WTC11 (cell line): Measurements from ENCODE around the gene RAB3GAP1. TPM values are rescaled to one million over a fixed set of nuclear protein-coding genes. Genes with fewer than 3 reads are reported as not detected.

ENCODE experiments used
- ATAC-seq: fragments of 200-7000 bp; cut with Tn5 transposase; 2 replicates; pipeline ENCODE4 v1.10.0; 2021; ENCODE audit warnings: mild to moderate bottlenecking, moderate library complexity
- CTCF ChIA-PET: fragments of 300-600 bp; sonication (Branson Sonifier 250); formaldehyde crosslinking; loops from one replicate; lab custom pipeline; 2021; ENCODE audit warnings: antibody characterized with exemption; lab: Charles Lee
- POLR2A ChIA-PET: fragments of 350-600 bp; sonication (Branson Sonifier 250); formaldehyde crosslinking; loops from one replicate; lab custom pipeline; 2021; ENCODE audit warnings: antibody characterized with exemption; lab: Charles Lee
- DNase-seq: peaks from one replicate; pipeline ENCODE4 v3.0.0; 2021; ENCODE audit warnings: low spot score
- H3K27ac Mint-ChIP-seq: 2 replicates; pipeline ENCODE4 v1.8.0; 2021; ENCODE audit warnings: mixed read lengths
- H3K27me3 Mint-ChIP-seq: 2 replicates; pipeline ENCODE4 v1.8.0; 2021; ENCODE audit warnings: low read depth, mild to moderate bottlenecking, moderate library complexity, mixed read lengths
- H3K36me3 Mint-ChIP-seq: 2 replicates; pipeline ENCODE4 v1.8.0; 2021; ENCODE audit warnings: mixed read lengths
- H3K4me1 Mint-ChIP-seq: 2 replicates; pipeline ENCODE4 v1.8.0; 2022; ENCODE audit warnings: mixed read lengths
- H3K4me3 Mint-ChIP-seq: 2 replicates; pipeline ENCODE4 v1.8.0; 2021; ENCODE audit warnings: mild to moderate bottlenecking, moderate library complexity, mixed read lengths
- H3K9me3 Mint-ChIP-seq: 2 replicates; pipeline ENCODE4 v1.8.0; 2021; ENCODE audit warnings: mixed read lengths
- ARID4B ChIP-seq: sonication (generic); formaldehyde crosslinking; IDR thresholded peaks from 2 replicates; pipeline ENCODE4 v1.8.0; 2023; ENCODE audit warnings: missing genetic modification reagents, mild to moderate bottlenecking, borderline replicate concordance
- ATF3 ChIP-seq: sonication (generic); formaldehyde crosslinking; conservative IDR thresholded peaks from 2 replicates; pipeline ENCODE4 v1.8.1; 2022; ENCODE audit warnings: mild to moderate bottlenecking, missing genetic modification reagents
- CTCF ChIP-seq: fragments of 200-600 bp; IDR thresholded peaks from 2 replicates; pipeline ENCODE4 v1.8.0; 2022; ENCODE audit warnings: antibody characterized with exemption
- FOXK1 ChIP-seq: sonication (generic); formaldehyde crosslinking; IDR thresholded peaks from 2 replicates; pipeline ENCODE4 v1.8.0; 2022; ENCODE audit warnings: mild to moderate bottlenecking, moderate library complexity, missing genetic modification reagents
- FOXP4 ChIP-seq: sonication (generic); formaldehyde crosslinking; IDR thresholded peaks from 2 replicates; pipeline ENCODE4 v1.8.0; 2022; ENCODE audit warnings: mild to moderate bottlenecking, missing genetic modification reagents
- GABPB1 ChIP-seq: sonication (generic); formaldehyde crosslinking; IDR thresholded peaks from 2 replicates; pipeline ENCODE4 v1.8.1; 2023; ENCODE audit warnings: mild to moderate bottlenecking, missing genetic modification reagents
- GRHL2 ChIP-seq: fragments of 250-450 bp; sonication (Bioruptor Pico); IDR thresholded peaks from 2 replicates; pipeline ENCODE4 v1.8.0; 2022; ENCODE audit warnings: mild to moderate bottlenecking, moderate library complexity; ENCODE audit not compliant: insufficient replicate concordance, severe bottlenecking
- IRF2 ChIP-seq: sonication (generic); formaldehyde crosslinking; IDR thresholded peaks from 2 replicates; pipeline ENCODE4 v1.8.0; 2022; ENCODE audit warnings: low read depth, missing genetic modification reagents, borderline replicate concordance
- MLX ChIP-seq: sonication (generic); formaldehyde crosslinking; IDR thresholded peaks from 2 replicates; pipeline ENCODE4 v1.8.1; 2023; ENCODE audit warnings: mild to moderate bottlenecking, missing genetic modification reagents, moderate library complexity
- NFYB ChIP-seq: sonication (generic); formaldehyde crosslinking; conservative IDR thresholded peaks from 2 replicates; pipeline ENCODE4 v1.8.0; 2022; ENCODE audit warnings: low read depth, missing genetic modification reagents
- PRDM15 ChIP-seq: sonication (generic); formaldehyde crosslinking; IDR thresholded peaks from 2 replicates; pipeline ENCODE4 v1.8.0; 2022; ENCODE audit warnings: missing genetic modification reagents
- ZNF138 ChIP-seq: sonication (generic); formaldehyde crosslinking; conservative IDR thresholded peaks from 2 replicates; pipeline ENCODE4 v1.8.1; 2022; ENCODE audit warnings: mild to moderate bottlenecking, moderate library complexity, missing genetic modification reagents
- ZNF416 ChIP-seq: fragments of 250-450 bp; sonication (Bioruptor Pico); IDR thresholded peaks from 2 replicates; pipeline ENCODE4 v1.9.0; 2021; ENCODE audit warnings: mild to moderate bottlenecking, inconsistent platforms
- ZNF512 ChIP-seq: sonication (generic); formaldehyde crosslinking; IDR thresholded peaks from 2 replicates; pipeline ENCODE4 v1.8.1; 2022; ENCODE audit warnings: missing genetic modification reagents, borderline replicate concordance
- total RNA-seq: library from RNA; stranded (reverse); gene quantifications from 3 replicates; pipeline ENCODE4 v1.2.3, GENCODE V29; 2021

RAB3GAP1 gene
- total RNA-seq, 1 experiment from 2014 or later: 27.6 TPM

GRCh38 chr2:135149251-135149650 is 97.2 kb downstream of the RAB3GAP1 start (continued):
- no peak for TF ChIP-seq PRDM15 (CRISPR knock-in tag)

- Mint-ChIP-seq H3K27me3 (no peaks in the 10 kb centered on the region), H3K36me3 (peaks cover 26% of the 10 kb centered on the region), H3K27ac (no peak overlapping the region), H3K4me3 (no peak overlapping the region), H3K4me1 (no peaks in the 10 kb centered on the region), H3K9me3 (no peaks in the 10 kb centered on the region)
- DNase-seq (no peak), ATAC-seq (no peak)
- ChIA-PET CTCF (no interaction called here), POLR2A (no interaction called here)
- TF ChIP-seq ATF3 (CRISPR knock-in tag) (no peak), ZNF416 (no peak)
Measured at GRCh38 chr2:135150725-135151124, 98.6 kb downstream of the RAB3GAP1 start.

- CTCF ChIA-PET: no interaction called here
- no peaks in the 10 kb centered on the region for H3K9me3 Mint-ChIP-seq
- no peaks in the 10 kb centered on the region for H3K4me1 Mint-ChIP-seq
- ATAC-seq (no peak), DNase-seq (no peak)
- POLR2A ChIA-PET: no interaction called here
- 0 out of 2 replicates have a peak overlapping the region, but pooled peaks have one; percentile 30 for H3K27ac Mint-ChIP-seq
- no peak overlapping the region for H3K4me3 Mint-ChIP-seq
- H3K27me3 Mint-ChIP-seq: no peaks in the 10 kb centered on the region
- no peak for TF ChIP-seq IRF2 (CRISPR knock-in tag)
- no peak for TF ChIP-seq ZNF512
- no peak for TF ChIP-seq ZNF138
- no peak for TF ChIP-seq FOXP4 (CRISPR knock-in tag)
- no peak for TF ChIP-seq MLX (CRISPR knock-in tag)
- TF ChIP-seq NFYB: no peak
- no peak for TF ChIP-seq FOXK1 (CRISPR knock-in tag)
- TF ChIP-seq ARID4B (CRISPR knock-in tag): no peak
- TF ChIP-seq GRHL2 (CRISPR knock-in tag): no peak
- TF ChIP-seq CTCF: no peak
- TF ChIP-seq GABPB1: no peak
- H3K36me3 Mint-ChIP-seq: peaks cover 28% of the 10 kb centered on the region
Measured at GRCh38 chr2:135151615-135152014, 99.5 kb downstream of the RAB3GAP1 start.
